IMR-90 (cell line): ENCODE measurements around the gene SLC9A3. TPM values are rescaled to one million over a fixed set of nuclear protein-coding genes. Genes with fewer than 3 reads are reported as not detected.

Experiments used
- ATAC-seq: fragments of 200-7000 bp; cut with Tn5 transposase; 2 replicates; pipeline ENCODE4 v1.9.1; 2020; ENCODE audit warnings: low read depth, mild to moderate bottlenecking, moderate library complexity
- BruUV-seq: library from RNA; stranded (reverse); fragments of 400-500 nt; replicated peaks from 2 replicates; lab custom pipeline; 2021; lab: Mats Ljungman, UMichigan
- CTCF ChIA-PET: fragments of 300-600 bp; formaldehyde crosslinking; extraction: SDS; loops from one replicate; lab custom pipeline; 2021; ENCODE audit warnings: antibody characterized with exemption; lab: Yijun Ruan, JAX
- POLR2A ChIA-PET: fragments of 300-600 bp; sonication (Branson Sonifier 250); formaldehyde crosslinking; loops from one replicate; lab custom pipeline; 2022; ENCODE audit warnings: antibody characterized with exemption; ENCODE audit not compliant: unreplicated experiment; lab: Charles Lee
- DNase-seq: peaks from one replicate; pipeline ENCODE4 v3.0.0; 2013
- H2AFZ ChIP-seq: replicated peaks from 2 replicates; pipeline ENCODE3; 2013; ENCODE audit warnings: low read length, mild to moderate bottlenecking; ENCODE audit not compliant: poor library complexity
- H2AK5ac ChIP-seq: 2 replicates; pipeline ENCODE4 v1.6.1; 2013; ENCODE audit warnings: low read depth, low read length, inconsistent platforms
- H2AK9ac ChIP-seq: replicated peaks from 2 replicates; pipeline ENCODE3; 2013; ENCODE audit warnings: mild to moderate bottlenecking, low read depth, low read length, moderate library complexity; ENCODE audit not compliant: poor library complexity
- H2BK120ac ChIP-seq: 2 replicates; pipeline ENCODE4 v1.6.1; 2013; ENCODE audit warnings: low read depth, low read length, inconsistent platforms
- H2BK15ac ChIP-seq: 3 replicates; pipeline ENCODE4 v1.6.1; 2013; ENCODE audit warnings: low read depth, low read length, inconsistent platforms
- H2BK20ac ChIP-seq: 2 replicates; pipeline ENCODE4 v1.6.1; 2013; ENCODE audit warnings: low read depth, mild to moderate bottlenecking, inconsistent platforms, low read length, moderate library complexity
- H2BK5ac ChIP-seq: 2 replicates; pipeline ENCODE4 v1.6.1; 2013; ENCODE audit warnings: mild to moderate bottlenecking, low read depth, low read length, inconsistent platforms; ENCODE audit not compliant: poor library complexity, severe bottlenecking
- H3K14ac ChIP-seq: replicated peaks from 2 replicates; pipeline ENCODE4 v1.6.1; 2013; ENCODE audit warnings: low read depth, low read length, inconsistent platforms
- H3K18ac ChIP-seq: 2 replicates; pipeline ENCODE4 v1.6.1; 2013; ENCODE audit warnings: low read depth, low read length, control low read depth
- H3K23ac ChIP-seq: 2 replicates; pipeline ENCODE4 v1.6.1; 2013; ENCODE audit warnings: low read depth, low read length, inconsistent platforms
- H3K27ac ChIP-seq: 2 replicates; pipeline ENCODE4 v1.5.1; 2013; ENCODE audit warnings: mild to moderate bottlenecking, control low read depth, low read length; ENCODE audit not compliant: insufficient read depth
- H3K27me3 ChIP-seq: 2 replicates; pipeline ENCODE4 v1.6.1; 2013; ENCODE audit warnings: low read length; ENCODE audit not compliant: control insufficient read depth, insufficient read depth
- H3K36me3 ChIP-seq: 2 replicates; pipeline ENCODE4 v1.6.1; 2013; ENCODE audit warnings: low read length, mixed read lengths; ENCODE audit not compliant: control insufficient read depth, insufficient read depth
- H3K4ac ChIP-seq: 2 replicates; pipeline ENCODE4 v1.6.1; 2013; ENCODE audit warnings: low read depth, low read length, inconsistent platforms
- H3K4me1 ChIP-seq: 2 replicates; pipeline ENCODE4 v1.6.1; 2013; ENCODE audit warnings: low read length, mixed read lengths; ENCODE audit not compliant: control insufficient read depth, insufficient read depth
- H3K4me2 ChIP-seq: 2 replicates; pipeline ENCODE4 v1.6.1; 2013; ENCODE audit warnings: low read depth, mild to moderate bottlenecking, control low read depth, low read length, moderate library complexity
- H3K4me3 ChIP-seq: 2 replicates; pipeline ENCODE4 v1.5.1; 2013; ENCODE audit warnings: low read depth, mild to moderate bottlenecking, control low read depth, low read length, moderate library complexity; ENCODE audit not compliant: insufficient read depth
- H3K56ac ChIP-seq: 2 replicates; pipeline ENCODE4 v1.6.1; 2013; ENCODE audit warnings: low read length, inconsistent platforms; ENCODE audit not compliant: insufficient read depth; ENCODE audit errors: extremely low read depth
- H3K79me1 ChIP-seq, 2 experiments: 2 replicates each; pipeline ENCODE4 v1.6.1; 2013; ENCODE audit warnings: low read length in 2 of 2, inconsistent platforms in 1 of 2, low read depth in 1 of 2
- H3K9ac ChIP-seq: 2 replicates; pipeline ENCODE4 v1.6.1; 2013; ENCODE audit warnings: low read depth, low read length, control low read depth
- H3K9me1 ChIP-seq: 2 replicates; pipeline ENCODE4 v1.6.1; 2013; ENCODE audit warnings: low read length, inconsistent platforms; ENCODE audit not compliant: insufficient read depth
- H3K9me3 ChIP-seq: 2 replicates; pipeline ENCODE4 v1.6.1; 2013; ENCODE audit warnings: low read length; ENCODE audit not compliant: control insufficient read depth, insufficient read depth
- H4K20me1 ChIP-seq: 2 replicates; pipeline ENCODE4 v1.6.1; 2013; ENCODE audit warnings: low read length, inconsistent platforms; ENCODE audit not compliant: insufficient read depth
- H4K5ac ChIP-seq: 2 replicates; pipeline ENCODE4 v1.6.1; 2013; ENCODE audit warnings: mild to moderate bottlenecking, low read depth, low read length, control low read depth
- H4K8ac ChIP-seq, 2 experiments: 2 replicates each; pipeline ENCODE4 v1.6.1; 2013; ENCODE audit warnings: low read depth in 2 of 2, low read length in 2 of 2, control low read depth in 1 of 2, inconsistent platforms in 1 of 2
- H4K91ac ChIP-seq: 2 replicates; pipeline ENCODE4 v1.6.1; 2013; ENCODE audit warnings: low read depth, low read length, inconsistent platforms; ENCODE audit not compliant: insufficient read depth
- BHLHE40 ChIP-seq: fragments of 150-350 bp; IDR thresholded peaks from 2 replicates; pipeline ENCODE4 v1.6.1; 2016; ENCODE audit warnings: mild to moderate bottlenecking, low read depth, low read length
- CEBPB ChIP-seq: IDR thresholded peaks from 2 replicates; pipeline ENCODE4 v1.6.1; 2012; ENCODE audit warnings: low read depth, low read length, improper control_type of control experiment
- CTCF ChIP-seq: conservative IDR thresholded peaks from 2 replicates; pipeline ENCODE4 v1.5.1; 2012; ENCODE audit warnings: mild to moderate bottlenecking, low read depth, low read length, improper control_type of control experiment
- MAFK ChIP-seq: IDR thresholded peaks from 2 replicates; pipeline ENCODE4 v1.6.1; 2012; ENCODE audit warnings: low read depth, low read length, improper control_type of control experiment
- MAZ ChIP-seq: IDR thresholded peaks from 2 replicates; pipeline ENCODE4 v1.6.1; 2012; ENCODE audit warnings: low read depth, mild to moderate bottlenecking, low read length, improper control_type of control experiment, moderate library complexity, borderline replicate concordance
- MXI1 ChIP-seq: IDR thresholded peaks from 2 replicates; pipeline ENCODE4 v1.6.1; 2012; ENCODE audit warnings: low read depth, mild to moderate bottlenecking, low read length, moderate library complexity, borderline replicate concordance
- NFE2L2 ChIP-seq: fragments of 150-350 bp; IDR thresholded peaks from 2 replicates; pipeline ENCODE4 v1.6.1; 2016; ENCODE audit warnings: low read depth, mild to moderate bottlenecking, low read length
- RCOR1 ChIP-seq: IDR thresholded peaks from 2 replicates; pipeline ENCODE4 v1.6.1; 2012; ENCODE audit warnings: mild to moderate bottlenecking, low read length, improper control_type of control experiment; ENCODE audit not compliant: insufficient replicate concordance
- SMC3 ChIP-seq: fragments of 150-350 bp; IDR thresholded peaks from 2 replicates; pipeline ENCODE4 v1.6.1; 2016; ENCODE audit warnings: low read depth, mild to moderate bottlenecking, antibody characterized with exemption, low read length, moderate library complexity
- WGBS, 2 experiments: methylation state at CpG; one replicate each; pipeline versions ENCODE4 v1.1.5 to v1.1.7; 2013; ENCODE audit warnings: missing lambda C conversion rate in 2 of 2; ENCODE audit not compliant: insufficient read length in 1 of 2; ENCODE audit errors: extremely low coverage in 2 of 2; 5-methylcytosine and 5-hydroxymethylcytosine counted together
- dilution Hi-C: fragments of 300-500 bp; cut with HindIII; formaldehyde crosslinking; loops from one replicate; pipeline ENCODE4 v1.14.3; 2018; ENCODE audit warnings: low sequenced_read_pairs; ENCODE audit not compliant: unreplicated experiment
- in situ Hi-C: fragments of 300-500 bp; cut with MboI; formaldehyde crosslinking; loops from 3 replicates; pipeline ENCODE4 v1.14.3; 2019; ENCODE audit warnings: low sequenced_read_pairs, inconsistent platforms, mixed read lengths
- intact Hi-C: fragments of 100-400 bp; cut with micrococcal nuclease; formaldehyde crosslinking; loops from 2 replicates; pipeline ENCODE4 v1.10.0; 2022
- polyA plus RNA-seq, 3 experiments: library from polyadenylated mRNA; depleted of rRNA; stranded (reverse); fragments of >200 nt; gene quantifications; 2 replicates each; pipeline ENCODE4 v1.2.3, GENCODE V29; 2012; ENCODE audit warnings: low replicate concordance in 1 of 3
- total RNA-seq: library from RNA; depleted of rRNA; stranded (reverse); fragments of >200 nt; gene quantifications from 2 replicates; pipeline ENCODE4 v1.2.3, GENCODE V29; 2012
- TF ChIP-seq, protein P1 (sequence below): fragments of 150-350 bp; IDR thresholded peaks from 2 replicates; pipeline ENCODE4 v1.6.1; 2017; ENCODE audit warnings: mild to moderate bottlenecking, antibody characterized with exemption, low read length, low read depth

Gene SLC9A3
- total and polyA plus RNA-seq, 2 of the 4 experiments (the other 2 are of a cell fraction): 0.72 to 1.5 TPM

DNA sequence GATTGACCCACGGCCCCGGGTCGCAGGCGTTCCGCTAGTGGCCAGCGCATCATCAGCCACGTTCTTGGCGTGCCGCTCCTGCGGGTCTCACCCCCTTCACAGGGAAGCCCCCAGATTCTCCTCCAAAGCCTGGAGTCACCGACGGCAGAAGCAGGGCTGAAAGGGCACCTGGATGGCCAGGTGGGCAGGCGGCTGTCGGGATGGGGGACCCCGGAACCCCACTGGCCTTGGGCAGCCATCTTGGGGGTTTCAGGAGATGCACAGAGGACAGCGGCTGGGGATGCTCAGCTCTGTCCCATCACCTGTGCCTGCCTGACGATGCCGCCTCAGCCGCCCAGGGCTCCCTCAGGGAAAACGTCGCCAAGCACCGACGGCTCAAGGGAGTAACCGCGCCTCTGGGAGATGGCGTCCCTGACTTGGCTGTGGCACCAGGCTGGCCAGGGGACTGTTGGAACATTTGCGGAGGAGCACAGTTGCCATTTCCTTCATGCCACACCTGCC, 14.1 kb upstream of the SLC9A3 start:
- Histone ChIP-seq H2AK5ac (no peak overlapping the region), H2BK20ac (no peak overlapping the region), H3K4me1 (no peaks in the 10 kb centered on the region; the same call in 1 of the 2 replicates), H3K4ac (no peak overlapping the region), H2AFZ (no peak overlapping the region), H4K91ac (no peak overlapping the region), H4K8ac (no peak overlapping the region), H3K4me2 (no peak overlapping the region), H3K9ac (no peak overlapping the region), H2BK15ac (no peak overlapping the region), H4K5ac (no peak overlapping the region), H2AK9ac (no peak overlapping the region), H3K23ac (no peak overlapping the region), H3K56ac (no peak overlapping the region), H3K14ac (no peak overlapping the region), H3K9me3 (no peaks in the 10 kb centered on the region), H2BK5ac (no peak overlapping the region), H3K36me3 (no peaks in the 10 kb centered on the region), H3K27me3 (peaks cover 52% of the 10 kb centered on the region), H3K27ac (no peak overlapping the region), H3K9me1 (no peaks in the 10 kb centered on the region), H4K20me1 (no peaks in the 10 kb centered on the region), H2BK120ac (no peak overlapping the region), H3K18ac (no peak overlapping the region), H3K4me3 (no peak overlapping the region), H3K79me1 (no peaks in the 10 kb centered on the region)
- dilution Hi-C loops (no loop called here), in situ Hi-C loops (no loop called here), intact Hi-C loops (no loop called here)
- ATAC-seq (no peak), DNase-seq (no peak)
- ChIA-PET CTCF (no interaction called here), POLR2A (no interaction called here)
- 87% methylated on average over 9 of the region's 27 CpGs; no CpG with 5 or more reads in 1 of the 2 experiments for WGBS, 2 experiments
- BruUV-seq: no TSS peak
- no peak for TF ChIP-seq CEBPB
- TF ChIP-seq, protein P1, sequence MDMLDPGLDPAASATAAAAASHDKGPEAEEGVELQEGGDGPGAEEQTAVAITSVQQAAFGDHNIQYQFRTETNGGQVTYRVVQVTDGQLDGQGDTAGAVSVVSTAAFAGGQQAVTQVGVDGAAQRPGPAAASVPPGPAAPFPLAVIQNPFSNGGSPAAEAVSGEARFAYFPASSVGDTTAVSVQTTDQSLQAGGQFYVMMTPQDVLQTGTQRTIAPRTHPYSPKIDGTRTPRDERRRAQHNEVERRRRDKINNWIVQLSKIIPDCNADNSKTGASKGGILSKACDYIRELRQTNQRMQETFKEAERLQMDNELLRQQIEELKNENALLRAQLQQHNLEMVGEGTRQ: no peak
- TF ChIP-seq RCOR1: no peak
- no peak for TF ChIP-seq CTCF
- no peak for TF ChIP-seq MAFK
- no peak for TF ChIP-seq BHLHE40
- no peak for TF ChIP-seq MXI1
- no peak for TF ChIP-seq SMC3
- no peak for TF ChIP-seq MAZ
- no peak for TF ChIP-seq NFE2L2
